Right ventricle myocardium superior (tissue), 1 donor: ENCODE results near the gene C6orf136. TPM values are rescaled to one million over a fixed set of nuclear protein-coding genes. Genes with fewer than 3 reads are reported as not detected.

Experiments
- ATAC-seq: fragments of 200-7000 bp; cut with Tn5 transposase; one replicate; pipeline ENCODE4 v1.9.1; 2020; ENCODE audit warnings: mild to moderate bottlenecking; ENCODE audit not compliant: poor library complexity
- DNase-seq: peaks from one replicate; pipeline ENCODE4 v3.0.0-alpha.2; 2020
- intact Hi-C: fragments of 100-400 bp; cut with DNase I; formaldehyde crosslinking; loops from one replicate; pipeline ENCODE4 v1.11.2; 2022
- total RNA-seq: library from RNA; stranded (reverse); fragmentation: NEBNext Ultra II Directional; extraction: Animal tissue kit (Norgen Biotek cat#: 25700); gene quantifications from one replicate; pipeline ENCODE4 v1.2.1, GENCODE V29; 2021
- donor health status: DM: no; HTN: yes; CAD: no; lungs with severe emphysema.

Gene C6orf136
- total RNA-seq, 1 donor from 2014 or later: 58.3 TPM

GRCh38 chr6:30614843-30615218 is 32.1 kb upstream of the C6orf136 start:
- peak; percentile 72 for ATAC-seq
- intact Hi-C loops: loop anchor here (5.0 kb wide), 1 partner anchor 102 kb away; the partner anchor contains the start of gene MDC1
- DNase-seq: peak; percentile 76

- DNase-seq (no peak), ATAC-seq (peak; percentile 13)
- intact Hi-C loops: loop anchor here (5.0 kb wide), 1 partner anchor 102 kb away; the partner anchor contains the start of gene MDC1
Observed at GRCh38 chr6:30615219-30615957, 31.5 kb upstream of the C6orf136 start.

GRCh38 chr6:30615958-30616810 is 30.7 kb upstream of the C6orf136 start:
- intact Hi-C loops: loop anchor here (5.0 kb wide), 1 partner anchor 101 kb away; the partner anchor contains the start of gene MDC1
- peak; percentile 0 for ATAC-seq
- no peak for DNase-seq

GRCh38 chr6:30616811-30617564 is 29.9 kb upstream of the C6orf136 start, which contains the start of gene PPP1R10:
TSS of gene PPP1R10 (minus strand) at chr6:30617243. CDS start at chr6:30609944, 7,299 bp downstream.
- DNase-seq (peak; percentile 98), ATAC-seq (peak; percentile 88)
- intact Hi-C loops: loop anchor here (5.0 kb wide), 1 partner anchor 100 kb away; the partner anchor contains the start of gene MDC1

GRCh38 chr6:30617565-30618269 is 29.2 kb upstream of the C6orf136 start, which contains the start of gene MRPS18B:
TSS of gene MRPS18B (plus strand) at chr6:30617840. CDS start at chr6:30617866, 26 bp downstream.
- DNase-seq: peak; percentile 98
- intact Hi-C loops: loop anchor here (5.0 kb wide), 1 partner anchor 100 kb away; the partner anchor contains the start of gene MDC1

GRCh38 chr6:30618270-30618797 is 28.6 kb upstream of the C6orf136 start:
- no peak for DNase-seq
- no peak for ATAC-seq
- intact Hi-C loops: loop anchor here (5.0 kb wide), 1 partner anchor 99 kb away; the partner anchor contains the start of gene MDC1

More at GRCh38 chr6:30617565-30618269, 29.2 kb upstream of the C6orf136 start, which contains the start of gene MRPS18B:
- peak; percentile 84 for ATAC-seq

GRCh38 chr6:30619561-30619960 is 27.4 kb upstream of the C6orf136 start:
- intact Hi-C loops: loop anchor here (5.0 kb wide), 1 partner anchor 98 kb away; the partner anchor contains the start of gene MDC1

GRCh38 chr6:30625511-30625910 is 21.4 kb upstream of the C6orf136 start:
- ATAC-seq (no peak), DNase-seq (no peak)
- intact Hi-C loops: no loop called here

More at GRCh38 chr6:30619561-30619960, 27.4 kb upstream of the C6orf136 start:
- ATAC-seq: no peak
- DNase-seq: no peak

- ATAC-seq: peak; percentile 98
- intact Hi-C loops: no loop called here
- peak; percentile 95 for DNase-seq
Observed at GRCh38 chr6:30626484-30627366, 20.2 kb upstream of the C6orf136 start, which contains the start of gene ATAT1. TSS of gene ATAT1 (plus strand) at chr6:30626874.

GRCh38 chr6:30635834-30636233 is 11.1 kb upstream of the C6orf136 start:
- no peak for ATAC-seq
- intact Hi-C loops: no loop called here

GRCh38 chr6:30640481-30640880 is 6.5 kb upstream of the C6orf136 start:
- intact Hi-C loops: no loop called here
- DNase-seq (no peak), ATAC-seq (no peak)

More at GRCh38 chr6:30635834-30636233, 11.1 kb upstream of the C6orf136 start:
- DNase-seq: no peak

GRCh38 chr6:30641048-30641447 is 5.9 kb upstream of the C6orf136 start:
- ATAC-seq (no peak), DNase-seq (no peak)
- intact Hi-C loops: no loop called here

GRCh38 chr6:30643656-30644055 is 3.3 kb upstream of the C6orf136 start:
- DNase-seq (no peak), ATAC-seq (no peak)
- intact Hi-C loops: no loop called here

- DNase-seq (no peak), ATAC-seq (no peak)
- intact Hi-C loops: no loop called here
Observed at GRCh38 chr6:30644769-30645168, 2.2 kb upstream of the C6orf136 start.

GRCh38 chr6:30645989-30646388 is 944 bp upstream of the C6orf136 start:
- ATAC-seq (no peak), DNase-seq (no peak)
- intact Hi-C loops: no loop called here
